ENCODE data around the gene ZNF213.

GRCh38 chr16:3180445-3180878, 45.6 kb downstream of the ZNF213 start:
- TF ChIP-seq POLR2A (IDR thresholded peaks at IDR 0.05) (no peak), CTCF (IDR thresholded peaks at IDR 0.05) (no peak)
